GM18508 (cell line): ENCODE results near the gene GRIP1.

Experiments used
- ATAC-seq: cut with Tn5 transposase; IDR thresholded peaks from one replicate; pipeline ENCODE4 v1.9.1; 2021; ENCODE audit warnings: moderate number of reproducible peaks; ENCODE audit not compliant: insufficient read depth, unreplicated experiment

The GRIP1 gene

DNA sequence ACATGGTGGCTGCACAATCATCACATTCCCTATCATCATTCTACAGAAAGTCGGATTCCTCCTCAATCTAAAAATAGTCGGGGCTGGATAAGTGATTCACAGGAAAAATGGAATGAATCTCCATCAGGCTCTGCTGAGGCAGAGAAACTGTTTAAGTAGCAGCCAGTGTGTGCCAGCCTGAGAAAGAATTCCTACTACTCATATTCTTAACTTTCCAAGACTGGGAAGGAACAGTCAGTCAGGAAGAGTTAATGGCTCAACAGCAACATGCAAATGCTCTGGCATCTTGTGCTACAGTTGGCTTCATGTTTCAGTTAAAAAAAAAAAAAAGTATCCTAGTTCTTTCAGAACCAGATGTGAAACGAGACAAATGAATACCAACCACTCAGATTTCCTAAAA, 187.0 kb downstream of the GRIP1 start:
- ATAC-seq = no peak

DNA sequence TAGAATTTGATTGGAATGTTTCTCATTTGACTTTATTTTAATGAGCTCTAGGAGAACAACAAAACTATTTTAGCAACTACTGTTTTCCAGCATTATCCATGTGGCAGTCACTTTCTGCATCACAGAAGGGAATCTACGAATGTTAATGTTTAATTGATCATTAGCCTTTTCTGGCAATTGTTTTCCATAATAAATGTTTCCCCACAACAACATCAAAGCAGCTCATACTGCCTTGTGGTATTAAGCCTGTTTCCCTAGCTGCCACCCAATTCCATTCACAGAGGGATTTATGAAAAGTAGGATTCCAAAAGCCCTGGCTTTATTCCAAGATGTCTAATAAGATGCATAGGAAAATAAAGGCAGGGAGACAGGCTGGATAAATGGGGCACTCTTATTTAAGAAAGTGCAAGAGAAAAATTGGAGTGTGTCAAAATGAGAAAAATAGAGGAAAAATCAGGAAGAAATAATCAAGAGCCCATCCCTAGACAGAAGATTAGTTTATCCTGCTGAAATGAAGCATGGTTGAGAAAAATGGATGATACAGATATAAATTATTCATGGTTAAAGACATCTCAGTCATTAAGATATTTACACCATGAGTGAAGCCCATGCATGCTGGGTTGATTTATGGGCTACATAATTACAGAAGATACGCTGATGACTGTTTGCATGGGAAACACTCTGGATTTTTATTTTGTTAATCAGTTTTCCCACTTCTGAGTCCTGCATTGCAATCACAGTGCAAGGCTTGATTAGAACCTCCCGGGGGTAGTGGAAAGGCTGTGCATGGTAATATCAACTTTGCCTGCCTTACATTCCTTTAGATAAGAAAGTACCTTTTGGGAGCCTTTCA, 196.3 kb downstream of the GRIP1 start:
- ATAC-seq = no peak

DNA sequence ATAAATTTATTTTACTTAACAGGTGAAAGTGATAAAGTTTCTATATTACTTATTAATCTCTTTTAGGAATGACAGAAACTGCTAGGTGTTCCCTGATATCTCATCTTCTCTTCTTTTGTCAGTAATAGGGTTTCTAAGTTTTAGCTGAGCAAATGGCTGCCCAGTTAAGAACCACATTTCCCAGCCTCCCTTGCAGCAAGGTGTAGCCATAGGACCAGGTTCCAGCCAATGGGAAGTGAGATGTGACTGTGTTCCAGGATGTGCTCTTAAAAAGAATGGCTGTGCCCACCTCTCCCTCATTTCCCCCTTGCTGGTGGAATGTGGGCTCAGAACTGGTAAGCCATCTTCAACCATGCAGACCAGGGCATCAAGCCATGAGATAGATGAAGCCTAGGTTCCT, 210.9 kb downstream of the GRIP1 start:
- ATAC-seq = no peak

DNA sequence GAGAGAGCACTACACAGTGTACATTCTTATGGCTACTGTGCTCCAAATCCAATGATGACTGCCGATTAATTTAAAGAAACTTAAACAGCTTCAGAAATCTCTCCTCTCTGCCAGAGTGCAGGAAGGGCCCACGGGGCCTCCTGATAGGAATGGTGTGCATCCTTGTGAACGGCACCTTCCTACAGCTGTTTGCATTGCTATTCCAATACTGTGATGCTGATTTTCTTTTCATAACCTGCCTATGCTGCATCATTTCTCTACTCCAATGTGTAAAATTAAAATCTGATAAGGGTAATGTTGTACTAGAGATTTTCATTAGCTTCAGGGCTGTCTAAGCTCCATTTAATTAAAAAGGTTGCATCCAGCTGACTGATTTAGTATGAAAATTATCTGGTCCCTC, 217.5 kb downstream of the GRIP1 start:
- no peak for ATAC-seq

DNA sequence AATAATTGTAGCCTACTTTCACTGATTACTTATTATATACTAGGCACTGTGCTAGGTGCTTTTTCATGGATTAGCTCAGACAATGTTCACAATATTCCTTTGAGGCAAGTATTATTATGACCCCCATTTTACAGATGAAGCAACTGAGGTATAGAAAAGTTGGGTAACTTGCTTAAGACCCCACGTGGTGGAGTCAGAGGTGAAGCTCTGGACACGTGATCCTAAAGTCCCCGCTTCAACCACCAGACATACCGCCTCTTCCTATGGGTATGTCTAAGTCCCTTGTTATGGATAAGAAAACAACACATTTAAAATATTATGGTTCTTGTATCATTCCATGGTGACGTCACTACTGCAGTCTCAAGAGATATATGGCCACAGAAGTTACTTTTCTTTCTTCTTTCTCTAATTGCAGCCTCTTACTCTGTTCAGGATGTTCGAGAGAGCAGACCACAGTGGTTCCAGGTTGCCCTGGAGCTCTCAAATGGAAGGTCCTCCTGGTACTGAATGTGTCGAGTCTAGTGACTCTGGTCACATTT, 218.9 kb downstream of the GRIP1 start:
- ATAC-seq = no peak

DNA sequence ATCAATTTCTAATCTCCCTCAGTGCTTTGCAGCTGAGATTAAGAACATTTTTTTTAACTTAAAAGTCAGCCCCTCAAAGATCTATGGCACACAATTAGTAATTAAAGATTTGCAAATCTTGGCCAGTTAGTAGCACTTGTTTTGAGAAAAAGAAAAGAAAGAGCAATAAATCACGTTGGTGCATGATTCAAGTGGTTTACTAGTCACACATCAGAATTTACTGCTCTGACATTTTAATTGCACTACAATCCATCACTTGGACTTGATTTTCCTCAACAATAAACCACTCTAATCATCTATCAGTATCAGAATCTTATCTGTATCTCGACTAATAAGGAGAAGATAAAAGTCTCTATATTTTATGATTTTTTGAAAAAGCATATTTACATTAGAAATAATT, 222.3 kb downstream of the GRIP1 start:
- ATAC-seq = no peak

DNA sequence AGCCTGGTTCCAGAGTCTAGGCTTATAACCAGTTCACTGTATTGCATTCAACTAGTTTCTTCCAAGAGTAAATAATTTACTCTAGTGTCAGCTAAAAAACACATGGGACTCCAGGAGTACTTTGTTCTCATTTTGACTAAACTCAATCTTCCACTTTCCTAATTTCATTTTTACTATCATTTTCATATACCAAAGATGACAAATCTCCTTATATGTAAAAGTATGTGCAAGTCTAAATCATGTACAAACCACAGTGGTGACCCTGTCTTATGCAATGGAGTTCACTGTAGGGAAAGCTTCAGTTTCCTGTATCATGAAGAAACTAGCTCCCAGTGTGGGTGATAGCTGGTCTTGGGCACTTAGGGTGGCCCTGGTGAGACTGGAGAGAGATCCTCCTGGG, 225.0 kb downstream of the GRIP1 start:
- peak; percentile 94 for ATAC-seq

DNA sequence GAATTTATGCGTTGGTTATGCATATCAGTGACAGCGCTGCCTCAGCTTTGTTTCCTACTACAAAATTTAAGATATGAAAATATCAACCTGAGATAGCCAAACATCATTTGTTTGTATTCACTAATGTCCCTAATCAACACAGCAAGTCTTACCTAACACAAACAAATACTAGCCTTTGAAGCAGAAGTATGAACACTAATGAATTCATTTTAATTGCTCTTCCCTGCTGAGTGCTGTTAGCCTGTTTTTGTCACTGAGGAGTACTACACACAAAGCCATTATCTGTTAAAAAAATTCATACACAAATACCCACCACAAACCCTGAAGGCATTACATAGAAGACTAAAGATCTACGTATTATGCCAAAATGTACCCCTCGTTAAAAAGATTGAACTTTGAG, 225.8 kb downstream of the GRIP1 start:
- ATAC-seq = no peak

DNA sequence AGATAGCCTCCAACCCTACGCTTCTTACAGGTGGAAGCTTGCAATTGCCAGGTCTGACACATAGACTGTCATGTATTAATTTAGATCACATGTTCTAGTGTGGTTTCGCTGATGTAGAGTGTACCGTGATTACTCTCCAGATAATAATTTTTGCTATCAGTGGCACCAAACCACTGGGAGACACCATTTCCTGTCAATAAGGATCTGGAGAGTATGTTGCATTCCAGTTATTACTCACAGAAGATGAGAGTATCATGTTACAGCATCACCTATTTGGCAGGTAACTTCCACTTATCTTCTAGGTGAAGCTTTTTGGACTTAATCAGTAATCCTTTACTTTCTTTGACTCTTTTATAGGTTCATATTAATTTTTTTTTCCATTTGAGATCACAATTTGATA, 229.3 kb downstream of the GRIP1 start:
- no peak for ATAC-seq

DNA sequence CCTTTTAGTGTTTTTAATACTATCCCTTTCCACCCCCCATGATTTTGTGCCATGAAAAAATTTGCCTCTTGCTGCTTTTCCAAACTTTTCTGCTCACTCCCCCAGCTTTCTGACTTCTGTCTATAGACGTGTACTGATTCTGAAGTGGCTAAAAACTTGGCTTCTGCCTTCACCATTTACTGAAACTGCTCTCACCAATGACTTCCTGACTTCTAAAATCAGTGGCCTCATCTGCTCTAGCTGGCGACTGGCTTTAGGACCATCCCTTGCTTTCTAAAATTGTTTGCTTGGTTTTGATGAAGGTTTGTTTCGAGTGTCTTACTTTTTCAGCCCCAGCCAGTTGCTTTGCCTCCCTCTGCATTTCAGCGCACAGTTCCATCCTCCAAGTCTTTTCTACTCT, 231.2 kb downstream of the GRIP1 start:
- ATAC-seq = no peak

DNA sequence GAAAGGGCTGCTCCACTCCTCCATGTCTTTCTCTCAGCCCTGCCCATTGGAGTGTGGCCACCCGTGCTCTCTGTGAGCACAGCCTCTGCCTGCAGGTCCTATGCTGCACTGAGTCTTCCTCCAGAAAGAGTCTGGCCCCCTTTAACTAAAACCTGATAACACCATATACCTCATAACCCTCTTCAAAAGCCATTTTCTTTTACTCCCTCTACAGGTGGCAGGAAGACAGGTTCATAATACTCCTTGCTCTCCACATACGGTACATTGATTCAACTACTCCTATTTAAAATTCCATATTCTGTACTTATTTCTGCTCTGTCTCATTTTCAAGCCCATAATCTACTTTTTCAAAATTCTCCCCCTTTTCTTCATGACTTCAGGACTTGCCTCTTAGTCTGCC, 232.6 kb downstream of the GRIP1 start:
- ATAC-seq = no peak

DNA sequence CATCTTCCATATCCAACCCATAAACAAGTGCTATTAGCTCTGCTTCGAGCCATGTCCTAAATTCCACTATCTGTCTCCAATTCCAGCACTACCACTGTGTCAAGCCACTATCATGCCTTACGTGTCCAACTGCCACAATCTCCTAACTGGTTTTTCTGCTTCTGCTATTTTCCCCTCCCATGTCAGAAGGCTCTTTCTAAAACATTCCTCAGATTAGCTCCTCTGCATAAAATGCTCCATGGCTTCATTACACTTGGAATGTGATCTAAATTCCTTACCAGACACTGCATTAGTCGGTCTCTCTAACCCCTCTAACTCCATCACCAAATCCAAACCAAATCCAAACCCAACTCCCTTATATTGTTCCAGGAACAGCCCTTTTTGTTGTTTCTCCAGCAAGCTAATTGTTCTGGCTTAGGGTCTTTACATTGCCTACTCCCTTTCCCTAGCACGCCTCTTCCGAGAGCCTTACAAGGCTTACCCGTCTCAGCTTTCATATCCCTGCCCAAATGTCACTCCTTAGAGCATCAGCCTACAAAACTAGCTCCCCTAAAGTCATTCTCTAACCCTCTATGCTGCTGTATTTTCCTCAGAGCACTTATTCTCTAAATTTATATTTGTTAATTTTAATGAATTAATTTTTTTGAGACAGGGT, 236.8 kb downstream of the GRIP1 start:
- no peak for ATAC-seq

DNA sequence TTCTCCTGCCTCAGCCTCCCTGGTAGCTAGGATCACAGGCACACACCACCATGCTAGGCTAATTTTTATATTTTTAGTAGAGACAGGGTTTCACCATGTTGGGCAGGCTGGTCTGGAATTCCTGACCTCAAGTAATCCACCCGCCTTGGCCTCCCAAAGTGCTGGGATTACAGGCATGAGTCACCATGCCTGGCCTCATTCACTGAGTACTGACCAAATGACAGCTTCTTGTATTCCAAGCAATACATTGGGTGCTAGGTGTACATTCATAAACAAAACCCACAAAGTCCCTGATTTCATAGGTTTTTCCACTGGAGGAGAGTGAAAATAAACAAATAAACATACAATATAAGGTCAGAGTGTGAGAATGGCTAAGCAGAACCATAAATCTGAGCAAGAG, 240.3 kb downstream of the GRIP1 start:
- no peak for ATAC-seq

DNA sequence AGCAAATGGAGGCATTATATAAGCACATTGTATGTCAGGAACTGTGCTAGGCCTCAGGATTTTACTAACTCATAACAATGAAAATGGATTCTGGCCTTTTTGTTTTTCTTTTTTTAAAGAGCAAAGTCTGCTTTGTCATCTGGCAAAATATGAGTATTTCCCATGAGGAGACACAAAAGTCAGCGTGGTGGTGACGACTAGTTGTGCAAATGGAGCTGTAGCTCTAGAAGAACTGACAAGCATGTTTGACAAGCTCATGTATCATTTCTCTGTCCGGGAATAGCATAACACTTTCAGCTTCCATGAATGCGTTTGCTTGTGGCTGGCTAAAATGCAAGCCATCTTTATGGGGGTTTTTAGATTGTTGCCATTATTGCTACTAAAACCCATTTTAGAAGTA, 248.8 kb downstream of the GRIP1 start:
- no peak for ATAC-seq

DNA sequence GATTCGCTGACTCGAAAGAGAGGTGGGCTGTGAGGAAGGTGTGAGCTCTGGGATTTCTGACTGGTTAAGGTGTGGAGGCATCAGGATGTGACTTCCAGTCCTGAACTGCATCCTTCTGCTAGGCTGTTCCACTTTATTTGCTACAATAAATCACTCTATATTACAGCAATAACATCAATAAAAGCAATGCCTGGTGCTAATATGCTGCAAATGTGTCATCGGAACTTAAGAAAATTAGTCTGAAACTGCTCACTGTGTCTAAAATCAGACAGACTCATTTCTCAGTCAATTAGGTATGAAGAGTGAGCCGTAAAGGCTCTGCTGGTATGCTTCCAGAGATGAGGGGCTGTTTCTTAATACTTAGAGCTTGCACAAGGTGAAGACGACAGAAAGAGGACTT, 250.0 kb downstream of the GRIP1 start:
- ATAC-seq = no peak

DNA sequence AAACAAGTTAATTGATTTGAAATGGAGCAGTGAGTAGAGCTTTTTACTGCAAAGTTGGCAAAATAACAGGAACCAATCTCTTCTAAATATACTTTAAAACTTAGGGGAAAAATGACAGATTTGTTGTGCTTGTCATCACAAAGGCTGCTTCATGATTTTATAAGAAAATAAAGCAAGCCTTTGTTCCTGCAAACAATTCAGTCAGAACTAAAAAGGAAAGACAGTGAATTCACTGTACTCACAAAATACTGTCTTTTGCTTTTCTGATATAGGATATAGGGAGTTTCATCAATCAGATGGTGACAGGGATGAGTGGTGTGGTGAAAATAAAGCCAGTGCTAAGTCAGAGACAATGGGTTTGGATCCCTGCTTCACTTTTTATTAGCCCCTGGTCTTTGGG, 250.6 kb downstream of the GRIP1 start:
- no peak for ATAC-seq

DNA sequence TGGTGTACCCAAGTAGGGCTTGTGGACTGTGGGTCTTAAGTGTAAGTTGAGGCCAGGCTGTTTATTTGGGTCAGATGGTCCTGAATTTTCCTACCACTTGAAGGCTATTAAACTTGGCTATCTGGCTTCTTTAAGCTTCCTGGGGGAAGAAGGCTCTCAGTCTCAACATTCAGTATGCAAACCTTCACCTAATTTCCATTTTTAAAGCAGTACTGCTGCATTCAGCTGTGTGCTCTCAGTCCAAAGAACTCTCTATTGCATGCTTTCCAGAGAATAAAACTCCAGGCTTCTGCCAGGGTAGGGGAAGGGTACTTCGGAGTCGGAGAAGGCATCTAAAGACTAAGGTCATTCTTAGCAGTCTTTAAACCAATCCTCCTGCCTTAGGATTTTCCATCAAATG, 252.2 kb downstream of the GRIP1 start:
- no peak for ATAC-seq

DNA sequence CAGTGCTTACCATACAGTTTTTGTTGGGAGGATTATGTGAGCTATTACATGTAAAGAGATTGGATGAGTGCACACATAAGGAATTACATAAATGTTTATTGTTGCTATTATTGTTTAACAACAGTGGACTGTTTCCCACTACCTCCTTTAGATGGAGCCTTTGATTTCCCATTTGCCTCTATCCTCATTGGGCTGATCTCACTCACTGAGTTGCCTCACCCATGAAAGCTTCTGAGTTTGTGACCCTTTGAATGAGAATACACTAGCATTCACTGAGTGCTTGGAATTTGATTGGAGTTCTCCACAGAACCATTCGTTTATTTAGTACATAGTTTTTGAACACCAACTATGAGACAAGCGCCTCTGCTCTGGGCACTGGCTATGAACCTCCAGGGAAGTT, 255.6 kb downstream of the GRIP1 start:
- ATAC-seq = no peak

DNA sequence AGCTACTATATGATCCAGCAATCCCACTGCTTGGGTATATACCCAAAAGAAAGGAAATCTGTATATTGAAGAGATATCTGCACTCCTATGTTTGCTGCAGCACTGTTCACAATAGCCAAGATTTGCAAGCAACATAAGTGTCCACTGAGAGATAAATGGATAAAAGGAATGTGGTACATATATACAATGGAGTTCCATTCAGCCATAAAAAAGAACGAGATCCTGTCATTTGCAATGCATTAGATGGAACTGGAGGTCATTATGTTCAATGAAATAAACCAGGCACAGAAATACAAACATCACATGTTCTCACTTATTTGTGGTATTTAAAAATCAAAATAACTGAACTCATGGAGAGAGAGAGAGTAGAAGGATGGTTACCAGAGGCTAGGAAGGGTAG, 260.0 kb downstream of the GRIP1 start:
- no peak for ATAC-seq

DNA sequence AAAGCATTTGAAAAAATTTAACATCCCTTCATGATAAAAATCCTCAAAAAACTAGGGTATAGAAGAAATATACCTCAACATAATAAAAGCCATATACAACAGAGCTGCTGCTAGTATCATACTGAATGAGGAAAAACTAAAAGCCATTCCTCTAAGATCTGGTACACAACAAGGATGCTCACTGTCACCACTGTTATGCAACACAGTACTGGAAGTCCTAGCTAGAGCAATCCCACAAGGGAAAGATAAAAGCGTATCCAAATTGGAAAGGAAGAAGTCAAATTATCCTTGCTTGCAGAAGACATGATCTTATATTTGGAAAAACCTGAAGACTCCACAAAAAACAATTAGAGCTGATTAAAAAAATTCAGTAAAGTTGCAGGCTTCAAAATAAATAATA, 261.7 kb downstream of the GRIP1 start:
- no peak for ATAC-seq

DNA sequence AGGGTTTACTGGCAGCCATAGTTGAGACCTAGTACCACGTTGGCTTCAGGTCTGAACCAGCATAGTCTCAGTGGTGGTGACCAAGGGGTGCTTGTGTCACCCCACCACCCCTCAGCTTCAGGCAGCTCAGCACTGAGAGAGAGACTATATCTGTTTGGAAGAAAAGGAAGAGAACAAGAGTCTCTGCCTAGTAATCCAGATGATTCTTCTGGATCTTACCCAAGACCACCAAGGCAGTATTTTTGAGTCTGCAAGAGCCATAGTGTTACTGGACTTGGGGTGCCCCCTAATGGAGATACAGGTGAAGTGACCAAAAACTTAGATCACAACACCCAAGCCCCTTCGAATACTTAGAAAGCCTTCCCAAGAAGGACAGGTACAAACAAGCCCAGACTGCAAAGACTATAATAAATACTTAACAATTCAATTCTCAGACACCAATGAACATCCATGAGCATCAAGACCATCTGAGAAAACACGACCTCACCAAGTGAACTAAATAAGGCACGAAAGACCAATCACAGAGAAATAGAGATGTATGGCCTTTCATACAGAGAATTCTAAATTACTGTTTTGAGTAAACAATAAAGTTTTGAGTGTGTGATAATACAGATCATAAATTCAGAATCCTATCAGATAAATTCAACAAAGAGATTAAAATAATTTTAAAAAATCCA, 269.5 kb downstream of the GRIP1 start:
- no peak for ATAC-seq
